ENCODE results near the gene INPP5A. TPM values are rescaled to one million over a fixed set of nuclear protein-coding genes. Genes with fewer than 3 reads are reported as not detected.

Gene INPP5A
- total RNA-seq, 3 donors from 2014 or later, result 26.6 to 50.6 (median 38.7) TPM

DNA sequence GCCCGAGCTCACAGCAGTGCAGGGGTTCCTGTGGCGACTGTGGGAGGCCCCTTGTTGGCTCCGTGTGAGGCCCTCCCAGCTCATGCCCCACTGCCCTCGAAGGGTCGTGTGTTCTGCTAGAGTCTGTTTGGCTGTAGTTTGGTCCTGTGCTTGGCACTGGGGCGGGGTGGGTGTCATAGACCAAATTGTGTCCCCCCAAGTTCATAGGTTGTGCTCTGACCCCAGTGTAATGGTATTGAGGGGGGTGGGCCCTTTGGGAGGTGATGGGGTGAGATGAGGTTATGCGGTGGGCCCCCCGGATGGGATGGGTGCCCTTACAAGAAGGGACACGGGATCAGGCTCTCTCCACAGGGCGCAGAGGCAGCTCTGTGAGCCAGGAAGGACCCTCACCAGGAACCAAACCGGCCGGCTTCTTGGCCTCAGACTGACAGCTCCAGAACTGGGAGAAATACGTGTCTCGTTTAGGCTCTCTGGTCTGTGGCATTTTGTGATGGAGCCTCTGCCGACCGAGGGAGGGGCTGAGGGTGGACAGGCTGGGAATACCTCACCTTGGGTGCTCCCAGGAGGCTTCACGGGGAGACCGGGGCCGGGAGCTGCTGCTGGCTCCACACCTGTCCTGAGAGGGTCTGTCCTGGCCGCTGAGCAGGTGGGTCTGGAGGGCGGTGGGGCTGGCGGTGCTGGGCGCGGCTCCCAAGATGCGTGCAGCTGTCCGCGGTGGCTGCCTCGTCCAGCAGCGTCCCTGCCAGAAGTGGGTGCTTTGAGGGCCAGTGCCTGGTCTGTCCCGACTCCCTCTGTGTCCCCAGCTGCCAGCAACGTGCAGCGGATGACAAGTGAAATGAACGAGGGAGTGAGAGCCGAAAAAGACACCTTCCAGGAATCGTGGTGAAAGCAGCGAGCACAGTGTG lies 89.4 kb downstream of the INPP5A start:
- Histone ChIP-seq H3K4me3 (no peak overlapping the region), H3K27ac (no peak overlapping the region), H3K27me3 (no peaks in the 10 kb centered on the region), H3K9me3 (no peaks in the 10 kb centered on the region), H3K4me1 (peaks cover 0 to 11% of the 10 kb centered on the region in 2 donors), H3K36me3 (no peaks in the 10 kb centered on the region)
- TF ChIP-seq POLR2A (IDR thresholded peaks at IDR 0.05) (no peak), POLR2AphosphoS5 (IDR thresholded peaks at IDR 0.05) (no peak)
- TF ChIP-seq, protein P1, sequence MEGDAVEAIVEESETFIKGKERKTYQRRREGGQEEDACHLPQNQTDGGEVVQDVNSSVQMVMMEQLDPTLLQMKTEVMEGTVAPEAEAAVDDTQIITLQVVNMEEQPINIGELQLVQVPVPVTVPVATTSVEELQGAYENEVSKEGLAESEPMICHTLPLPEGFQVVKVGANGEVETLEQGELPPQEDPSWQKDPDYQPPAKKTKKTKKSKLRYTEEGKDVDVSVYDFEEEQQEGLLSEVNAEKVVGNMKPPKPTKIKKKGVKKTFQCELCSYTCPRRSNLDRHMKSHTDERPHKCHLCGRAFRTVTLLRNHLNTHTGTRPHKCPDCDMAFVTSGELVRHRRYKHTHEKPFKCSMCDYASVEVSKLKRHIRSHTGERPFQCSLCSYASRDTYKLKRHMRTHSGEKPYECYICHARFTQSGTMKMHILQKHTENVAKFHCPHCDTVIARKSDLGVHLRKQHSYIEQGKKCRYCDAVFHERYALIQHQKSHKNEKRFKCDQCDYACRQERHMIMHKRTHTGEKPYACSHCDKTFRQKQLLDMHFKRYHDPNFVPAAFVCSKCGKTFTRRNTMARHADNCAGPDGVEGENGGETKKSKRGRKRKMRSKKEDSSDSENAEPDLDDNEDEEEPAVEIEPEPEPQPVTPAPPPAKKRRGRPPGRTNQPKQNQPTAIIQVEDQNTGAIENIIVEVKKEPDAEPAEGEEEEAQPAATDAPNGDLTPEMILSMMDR (IDR thresholded peaks at IDR 0.05), result no peak
- intact Hi-C loops (cut with DNase I; ENCODE audit: low total_unique reads), result no loop called here
- DNase-seq (ENCODE audit: low spot score in 2 of 2), result no peak

DNA sequence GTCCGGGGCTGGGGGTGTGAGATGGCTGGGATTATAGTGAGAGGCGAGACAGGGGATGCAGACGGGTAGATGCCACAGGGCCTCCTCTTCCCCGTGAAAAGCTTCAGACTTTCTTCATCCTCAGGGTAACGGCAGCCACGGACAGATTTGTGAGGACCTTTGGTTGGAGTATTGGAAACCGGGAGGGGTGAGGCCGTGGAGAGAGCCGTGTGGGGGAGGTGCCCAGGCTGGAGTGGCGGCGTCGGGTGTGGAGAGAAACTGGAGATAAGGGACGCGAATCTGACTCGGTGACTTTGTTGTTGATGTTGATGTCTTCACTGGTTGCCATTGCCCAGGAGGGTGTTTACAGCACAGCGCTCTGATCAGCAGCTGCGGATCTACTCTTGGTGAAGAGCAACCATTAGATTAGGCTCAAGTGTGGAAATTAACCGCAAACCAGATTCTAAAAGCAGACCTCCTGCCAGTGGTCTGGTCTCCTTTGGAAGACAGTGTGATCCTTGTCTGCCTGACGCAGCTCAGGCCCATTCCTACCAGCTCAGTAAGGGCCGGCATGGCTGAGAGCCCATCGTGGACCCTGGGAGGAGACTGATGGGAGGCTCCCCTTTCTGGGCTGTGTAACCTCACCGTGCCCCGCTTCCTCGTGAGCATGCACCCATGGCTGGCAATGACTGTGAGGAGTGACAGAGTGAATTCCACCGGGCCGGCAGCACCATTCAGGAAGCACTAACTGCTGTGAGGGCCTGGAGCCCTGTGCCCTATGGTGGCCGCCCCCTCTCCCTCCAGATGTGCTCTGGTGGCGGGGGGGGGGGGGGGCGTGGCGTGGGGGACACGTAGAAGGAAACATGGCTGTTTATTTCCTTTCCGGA lies 90.3 kb downstream of the INPP5A start:
- Histone ChIP-seq H3K27ac (peak overlapping the region in 1 of 2 donors; percentile 59), H3K36me3 (no peaks in the 10 kb centered on the region), H3K4me3 (no peak overlapping the region), H3K27me3 (no peaks in the 10 kb centered on the region), H3K4me1 (peaks cover 0 to 16% of the 10 kb centered on the region in 2 donors), H3K9me3 (no peaks in the 10 kb centered on the region)
- intact Hi-C loops (cut with DNase I; ENCODE audit: low total_unique reads), result no loop called here
- TF ChIP-seq POLR2AphosphoS5 (IDR thresholded peaks at IDR 0.05), result no peak
- TF ChIP-seq POLR2A (IDR thresholded peaks at IDR 0.05), result no peak
- TF ChIP-seq, protein P1 (IDR thresholded peaks at IDR 0.05), result no peak
- DNase-seq (ENCODE audit: low spot score in 2 of 2), result no peak

DNA sequence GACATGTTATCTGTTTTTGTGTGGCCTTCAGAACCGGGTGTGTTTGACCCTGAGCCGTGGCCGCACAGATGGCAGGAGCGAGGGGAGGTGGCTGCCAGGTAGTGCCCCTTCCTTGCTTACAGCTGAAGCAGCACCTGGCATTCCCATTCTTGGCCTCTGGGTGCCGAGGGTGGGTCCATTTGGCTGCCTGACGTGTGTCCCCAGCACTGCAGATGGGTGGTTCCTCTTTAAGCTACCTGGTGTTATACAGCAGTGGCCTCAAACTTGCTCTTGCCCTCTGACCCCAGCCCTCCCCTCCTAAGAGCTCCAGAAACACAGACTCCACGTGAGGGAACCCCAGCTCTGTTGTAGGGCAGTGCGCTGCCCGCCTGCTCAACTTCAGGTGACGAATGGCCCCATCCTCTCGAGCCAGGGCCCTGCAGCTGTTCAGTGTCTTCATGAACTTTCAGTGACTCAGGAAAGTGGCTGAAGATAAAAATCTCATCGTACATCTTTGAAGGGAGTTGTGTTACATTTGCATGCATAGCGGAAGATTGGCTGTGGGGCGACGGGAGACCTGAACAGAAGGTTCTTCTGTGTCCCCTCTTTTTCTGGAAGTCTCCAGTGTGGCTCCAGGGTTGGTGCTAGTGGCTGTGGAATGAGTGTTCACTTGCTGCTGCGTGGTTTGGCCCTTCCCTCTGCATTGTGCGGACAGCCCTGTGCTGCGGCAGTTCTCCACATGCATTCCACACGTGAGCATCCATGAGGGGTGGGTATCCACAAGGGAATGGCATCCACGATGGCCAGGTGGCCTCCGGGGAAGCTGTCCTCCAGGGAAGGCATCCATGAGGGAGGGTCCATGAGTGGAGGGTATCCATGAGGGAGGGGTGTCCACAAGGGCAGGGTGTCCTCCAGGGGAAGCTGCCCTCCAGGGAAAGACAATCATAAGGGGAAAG lies 91.6 kb downstream of the INPP5A start:
- intact Hi-C loops (cut with DNase I; ENCODE audit: low total_unique reads), result no loop called here
- DNase-seq (ENCODE audit: low spot score in 2 of 2), result no peak
- TF ChIP-seq POLR2A (IDR thresholded peaks at IDR 0.05) (no peak), POLR2AphosphoS5 (IDR thresholded peaks at IDR 0.05) (no peak)
- TF ChIP-seq, protein P1 (IDR thresholded peaks at IDR 0.05), result no peak
- Histone ChIP-seq H3K27me3 (no peaks in the 10 kb centered on the region), H3K27ac (peak overlapping the region in 1 of 2 donors; percentile 3), H3K4me3 (no peak overlapping the region), H3K4me1 (peaks cover 0 to 16% of the 10 kb centered on the region in 2 donors), H3K9me3 (no peaks in the 10 kb centered on the region), H3K36me3 (no peaks in the 10 kb centered on the region)

DNA sequence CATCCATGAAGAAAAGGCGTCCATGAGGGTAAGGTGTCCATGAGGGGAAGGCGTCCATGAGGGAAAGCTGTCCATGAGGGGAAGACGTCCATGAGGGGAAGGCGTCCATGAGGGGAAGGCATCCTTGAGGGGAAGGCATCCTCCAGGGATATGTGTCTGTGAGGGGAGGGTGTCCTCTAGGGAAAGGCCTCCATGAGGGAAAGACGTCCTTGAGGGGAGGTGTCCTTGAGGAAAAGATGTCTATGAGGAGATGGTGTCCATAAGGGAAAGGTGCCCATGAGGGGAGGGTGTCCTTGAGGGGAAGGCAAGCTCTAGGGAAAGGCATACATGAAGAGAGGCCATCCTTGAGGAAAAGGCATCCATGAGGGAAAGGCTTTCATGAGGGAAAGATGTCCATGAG lies 92.6 kb downstream of the INPP5A start:
- Histone ChIP-seq H3K27ac (no peak overlapping the region), H3K9me3 (no peaks in the 10 kb centered on the region), H3K4me3 (no peak overlapping the region), H3K36me3 (no peaks in the 10 kb centered on the region), H3K27me3 (no peaks in the 10 kb centered on the region), H3K4me1 (peaks cover 0 to 16% of the 10 kb centered on the region in 2 donors)
- intact Hi-C loops (cut with DNase I; ENCODE audit: low total_unique reads), result no loop called here
- no peak for DNase-seq (ENCODE audit: low spot score in 2 of 2)
- no peak for TF ChIP-seq POLR2AphosphoS5 (IDR thresholded peaks at IDR 0.05)
- TF ChIP-seq, protein P1 (IDR thresholded peaks at IDR 0.05), result no peak
